HL-60/S4 treated with phorbol 12-myristate 13-acetate at 8.2 ng/mL for 4 days and 3 days (cell line): Measurements from ENCODE around the gene LRP5.
"Not testable (repeated sequence)": the region's sequence is repeated elsewhere in the genome, so short reads cannot be mapped to it uniquely, and the experiment has no call there.

Source experiments
- in situ Hi-C: fragments of 300-500 bp; cut with MboI; formaldehyde crosslinking; loops from 2 replicates; pipeline ENCODE4 v1.15.0; 2022; ENCODE audit warnings: low sequenced_read_pairs

Gene LRP5

DNA sequence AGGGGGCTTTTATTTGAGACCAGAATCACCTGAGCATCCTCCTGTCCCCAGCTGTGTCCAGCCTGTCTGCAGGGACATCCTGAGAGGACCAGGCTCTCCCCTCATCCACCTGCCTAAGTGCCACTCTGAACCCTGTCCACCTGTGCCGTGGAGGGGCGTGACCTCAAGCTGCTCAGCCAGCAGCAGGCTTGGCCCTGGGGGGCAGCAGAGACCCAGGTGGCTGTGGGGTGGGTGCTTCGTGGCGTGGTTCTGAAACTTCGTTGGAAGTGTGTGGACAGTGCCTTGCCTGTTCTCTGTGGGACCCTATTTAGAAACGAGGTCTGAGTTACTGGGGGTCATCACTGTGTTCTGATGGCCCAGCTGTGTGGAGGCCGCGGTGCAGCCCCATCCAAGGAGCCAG is 72.7 kb downstream of the LRP5 start:
- in situ Hi-C loops = no loop called here

- in situ Hi-C loops = no loop called here
Observed at GRCh38 chr11:68386331-68386978, 74.1 kb downstream of the LRP5 start.

GRCh38 chr11:68387840-68388239 is 75.4 kb downstream of the LRP5 start:
- in situ Hi-C loops = no loop called here

GRCh38 chr11:68388595-68389198 is 76.3 kb downstream of the LRP5 start:
- in situ Hi-C loops = no loop called here

GRCh38 chr11:68390315-68390714 is 77.9 kb downstream of the LRP5 start:
- in situ Hi-C loops = no loop called here

- in situ Hi-C loops = no loop called here
Observed at GRCh38 chr11:68392822-68393221, 80.4 kb downstream of the LRP5 start.

- in situ Hi-C loops = no loop called here
Observed at GRCh38 chr11:68396516-68396915, 84.1 kb downstream of the LRP5 start.

- in situ Hi-C loops = no loop called here
Observed at GRCh38 chr11:68397256-68397655, 84.9 kb downstream of the LRP5 start.

- in situ Hi-C loops = no loop called here
Observed at GRCh38 chr11:68398995-68399851, 86.8 kb downstream of the LRP5 start.

- in situ Hi-C loops = no loop called here
Observed at GRCh38 chr11:68399916-68400315, 87.5 kb downstream of the LRP5 start.

- in situ Hi-C loops = not testable (repeated sequence)
Observed at GRCh38 chr11:68400584-68400983, 88.2 kb downstream of the LRP5 start.

GRCh38 chr11:68401856-68402255 is 89.5 kb downstream of the LRP5 start:
- in situ Hi-C loops = no loop called here

GRCh38 chr11:68402355-68403031 is 90.1 kb downstream of the LRP5 start:
- in situ Hi-C loops = no loop called here

GRCh38 chr11:68403424-68403823 is 91.0 kb downstream of the LRP5 start:
- in situ Hi-C loops = no loop called here

GRCh38 chr11:68403831-68404230 is 91.4 kb downstream of the LRP5 start:
- in situ Hi-C loops = no loop called here

DNA sequence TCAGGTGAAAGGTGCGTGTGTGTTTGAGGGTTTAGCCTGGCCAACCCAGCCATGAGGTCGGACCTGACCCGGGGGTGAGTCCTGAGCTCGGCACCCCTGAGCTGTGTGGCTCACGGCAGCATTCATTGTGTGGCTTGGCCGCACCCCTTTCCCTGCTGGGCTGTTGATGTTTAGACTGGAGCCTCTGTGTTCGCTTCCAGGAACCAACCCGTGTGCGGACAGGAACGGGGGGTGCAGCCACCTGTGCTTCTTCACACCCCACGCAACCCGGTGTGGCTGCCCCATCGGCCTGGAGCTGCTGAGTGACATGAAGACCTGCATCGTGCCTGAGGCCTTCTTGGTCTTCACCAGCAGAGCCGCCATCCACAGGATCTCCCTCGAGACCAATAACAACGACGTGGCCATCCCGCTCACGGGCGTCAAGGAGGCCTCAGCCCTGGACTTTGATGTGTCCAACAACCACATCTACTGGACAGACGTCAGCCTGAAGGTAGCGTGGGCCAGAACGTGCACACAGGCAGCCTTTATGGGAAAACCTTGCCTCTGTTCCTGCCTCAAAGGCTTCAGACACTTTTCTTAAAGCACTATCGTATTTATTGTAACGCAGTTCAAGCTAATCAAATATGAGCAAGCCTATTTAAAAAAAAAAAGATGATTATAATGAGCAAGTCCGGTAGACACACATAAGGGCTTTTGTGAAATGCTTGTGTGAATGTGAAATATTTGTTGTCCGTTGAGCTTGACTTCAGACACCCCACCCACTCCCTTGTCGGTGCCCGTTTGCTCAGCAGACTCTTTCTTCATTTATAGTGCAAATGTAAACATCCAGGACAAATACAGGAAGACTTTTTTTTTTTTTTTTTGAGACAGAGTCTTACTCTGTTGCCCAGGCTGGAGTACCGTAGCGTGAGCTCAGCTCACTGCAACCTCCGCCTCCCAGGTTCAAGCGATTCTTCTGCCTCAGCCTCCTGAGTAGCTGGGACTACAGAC is 94.2 kb downstream of the LRP5 start:
- in situ Hi-C loops = no loop called here

DNA sequence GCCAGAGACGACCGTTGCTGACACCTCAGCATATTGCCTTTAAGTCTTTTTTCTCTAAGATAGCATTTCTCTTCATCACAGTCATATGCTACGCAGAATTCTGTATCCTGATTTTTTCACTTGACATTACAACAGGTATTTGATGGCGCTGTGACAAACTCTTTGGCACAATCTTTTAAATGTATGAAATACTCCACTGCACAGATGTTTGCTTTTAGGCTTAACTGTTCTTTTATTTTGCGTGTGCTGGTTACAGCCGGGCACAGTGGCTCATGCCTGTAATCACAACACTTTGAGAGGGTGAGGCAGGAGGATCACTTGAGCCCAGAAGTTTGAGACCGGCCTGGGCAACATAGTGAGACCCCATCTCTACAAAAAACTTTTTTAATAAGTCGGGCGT is 96.1 kb downstream of the LRP5 start:
- in situ Hi-C loops = no loop called here

- in situ Hi-C loops = no loop called here
Observed at GRCh38 chr11:68409748-68410344, 97.5 kb downstream of the LRP5 start.

DNA sequence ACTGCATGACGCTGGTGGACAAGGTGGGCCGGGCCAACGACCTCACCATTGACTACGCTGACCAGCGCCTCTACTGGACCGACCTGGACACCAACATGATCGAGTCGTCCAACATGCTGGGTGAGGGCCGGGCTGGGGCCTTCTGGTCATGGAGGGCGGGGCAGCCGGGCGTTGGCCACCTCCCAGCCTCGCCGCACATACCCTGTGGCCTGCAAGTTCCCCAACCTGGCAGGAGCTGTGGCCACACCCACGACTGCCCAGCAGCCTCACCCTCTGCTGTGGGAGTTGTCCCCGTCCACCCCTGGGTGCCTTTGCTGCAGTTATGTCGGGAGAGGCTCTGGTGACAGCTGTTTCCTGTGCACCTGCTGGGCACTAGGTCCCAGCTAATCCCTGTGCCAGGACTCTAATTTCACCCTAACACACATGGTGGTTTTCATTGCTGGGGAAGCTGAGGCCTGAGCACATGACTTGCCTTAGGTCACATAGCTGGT is 99.2 kb downstream of the LRP5 start:
- in situ Hi-C loops = no loop called here
